ENCODE data around the gene HARS1.
"Not testable (repeated sequence)": the region's sequence is repeated elsewhere in the genome, so short reads cannot be mapped to it uniquely, and the experiment has no call there.

The HARS1 gene

DNA sequence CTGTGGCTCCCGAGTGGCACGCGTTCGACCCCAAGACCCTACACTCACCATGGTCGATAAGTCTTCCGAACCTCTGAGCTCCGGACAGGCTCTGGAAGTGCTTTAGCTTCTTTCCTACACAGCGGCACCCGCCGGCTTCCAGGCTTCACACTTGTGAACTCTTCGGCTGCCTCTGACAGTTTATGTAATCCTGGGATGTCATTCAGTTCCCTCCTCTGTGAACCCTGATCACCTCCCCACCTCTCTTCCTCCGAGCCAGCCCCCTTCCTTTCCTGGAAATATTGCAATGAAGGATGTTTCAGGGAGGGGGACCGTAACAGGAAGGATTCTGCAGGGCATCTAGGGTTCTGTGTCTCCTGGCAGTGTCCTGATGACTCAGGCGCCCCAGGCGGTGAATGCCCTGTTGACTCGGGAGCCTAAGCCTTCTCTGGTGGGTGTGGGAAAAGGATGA, 58.1 kb downstream of the HARS1 start, which contains the start of gene CD14:
Gene CD14, minus strand, starts transcription at position 155 of the 451 bp plus-strand sequence. Its CDS starts 104 bp downstream, at position 51.
- peak; percentile 34 for DNase-seq (ENCODE audit: low spot score)

DNA sequence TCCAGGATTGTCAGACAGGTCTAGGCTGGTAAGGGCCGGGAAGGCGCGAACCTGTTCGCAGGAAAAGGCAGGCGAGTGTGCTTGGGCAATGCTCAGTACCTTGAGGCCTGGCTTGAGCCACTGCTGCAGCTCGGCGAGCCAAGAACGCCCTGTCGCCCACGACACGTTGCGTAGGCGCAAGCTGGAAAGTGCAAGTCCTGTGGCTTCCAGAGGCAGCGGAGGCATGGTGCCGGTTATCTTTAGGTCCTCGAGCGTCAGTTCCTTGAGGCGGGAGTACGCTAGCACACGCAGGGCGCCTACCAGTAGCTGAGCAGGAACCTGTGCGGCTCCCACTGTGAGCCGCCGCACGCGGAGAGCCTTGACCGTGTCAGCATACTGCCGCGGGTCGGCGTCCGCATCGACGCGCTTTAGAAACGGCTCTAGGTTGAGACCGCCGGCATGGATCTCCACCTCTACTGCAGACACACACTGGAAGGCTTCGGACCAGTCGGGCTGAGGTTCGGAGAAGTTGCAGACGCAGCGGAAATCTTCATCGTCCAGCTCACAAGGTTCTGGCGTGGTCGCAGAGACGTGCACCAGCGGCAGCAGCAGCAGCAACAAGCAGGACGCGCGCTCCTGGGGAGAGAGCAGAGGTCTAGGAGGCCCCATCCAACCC, 58.7 kb downstream of the HARS1 start:
- peak; percentile 23 for DNase-seq (ENCODE audit: low spot score)

GRCh38 chr5:140631831-140632365, 59.3 kb downstream of the HARS1 start:
- DNase-seq (ENCODE audit: low spot score) = no peak

DNA sequence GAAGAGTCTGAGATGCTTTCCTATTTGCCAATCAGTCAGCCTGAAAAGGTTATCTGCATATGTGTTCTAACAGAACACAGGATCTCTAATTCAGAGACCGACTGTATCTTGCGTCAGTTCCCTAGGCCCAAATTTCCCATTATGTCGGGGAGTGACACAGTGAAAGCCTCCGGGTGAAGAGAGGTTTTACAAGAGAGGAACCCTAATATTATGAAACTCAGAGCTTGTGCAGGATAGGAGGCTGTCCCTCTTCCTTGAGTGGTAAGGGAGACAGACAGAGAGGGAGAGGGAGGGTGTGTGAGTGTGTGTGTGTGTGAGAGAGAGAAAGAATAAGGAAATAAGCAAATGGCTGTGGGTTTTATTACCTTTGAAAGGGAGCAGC, 60.1 kb downstream of the HARS1 start:
- no peak for DNase-seq (ENCODE audit: low spot score)

- DNase-seq (ENCODE audit: low spot score) = no peak
Observed at GRCh38 chr5:140630292-140631035, 60.7 kb downstream of the HARS1 start.

- DNase-seq (ENCODE audit: low spot score) = no peak
Observed at GRCh38 chr5:140628711-140629110, 62.5 kb downstream of the HARS1 start.

- DNase-seq (ENCODE audit: low spot score) = no peak
Observed at GRCh38 chr5:140627972-140628371, 63.2 kb downstream of the HARS1 start.

GRCh38 chr5:140624886-140625285, 66.3 kb downstream of the HARS1 start:
- not testable (repeated sequence) for DNase-seq (ENCODE audit: low spot score)
